NT2/D1 (cell line): ENCODE measurements around the gene ASRGL1.

Source experiments
- DNase-seq: peaks from one replicate; pipeline ENCODE4 v3.0.0-alpha.2; 2011; ENCODE audit warnings: low read depth, low spot score
- H3K27me3 ChIP-seq: 2 replicates; pipeline ENCODE4 v1.6.0; 2011; ENCODE audit warnings: mild to moderate bottlenecking; ENCODE audit not compliant: insufficient read length, insufficient read depth
- H3K36me3 ChIP-seq: 2 replicates; pipeline ENCODE4 v1.6.1; 2011; ENCODE audit warnings: mild to moderate bottlenecking, low read length, mixed read lengths; ENCODE audit not compliant: insufficient read depth, insufficient read length
- H3K4me1 ChIP-seq: 2 replicates; pipeline ENCODE4 v1.5.1; 2011; ENCODE audit not compliant: insufficient read depth, insufficient read length
- H3K4me3 ChIP-seq: 2 replicates; pipeline ENCODE4 v1.5.1; 2011; ENCODE audit warnings: low read depth; ENCODE audit not compliant: insufficient read length
- H3K9ac ChIP-seq: 2 replicates; pipeline ENCODE4 v1.6.0; 2011; ENCODE audit warnings: low read depth; ENCODE audit not compliant: insufficient read length
- H3K9me3 ChIP-seq: 2 replicates; pipeline ENCODE4 v1.5.1; 2011; ENCODE audit warnings: mild to moderate bottlenecking, low read length; ENCODE audit not compliant: insufficient read depth
- SUZ12 ChIP-seq: IDR thresholded peaks from 2 replicates; pipeline ENCODE4 v1.6.1; 2011; ENCODE audit not compliant: insufficient read length, insufficient read depth; ENCODE audit errors: extremely low read depth
- YY1 ChIP-seq: IDR thresholded peaks from 2 replicates; pipeline ENCODE4 v1.6.1; 2011; ENCODE audit not compliant: insufficient read length, insufficient read depth
- ZNF274 ChIP-seq: IDR thresholded peaks from 2 replicates; pipeline ENCODE4 v1.6.1; 2011; ENCODE audit warnings: mild to moderate bottlenecking, low read depth, low read length

ASRGL1 gene

DNA sequence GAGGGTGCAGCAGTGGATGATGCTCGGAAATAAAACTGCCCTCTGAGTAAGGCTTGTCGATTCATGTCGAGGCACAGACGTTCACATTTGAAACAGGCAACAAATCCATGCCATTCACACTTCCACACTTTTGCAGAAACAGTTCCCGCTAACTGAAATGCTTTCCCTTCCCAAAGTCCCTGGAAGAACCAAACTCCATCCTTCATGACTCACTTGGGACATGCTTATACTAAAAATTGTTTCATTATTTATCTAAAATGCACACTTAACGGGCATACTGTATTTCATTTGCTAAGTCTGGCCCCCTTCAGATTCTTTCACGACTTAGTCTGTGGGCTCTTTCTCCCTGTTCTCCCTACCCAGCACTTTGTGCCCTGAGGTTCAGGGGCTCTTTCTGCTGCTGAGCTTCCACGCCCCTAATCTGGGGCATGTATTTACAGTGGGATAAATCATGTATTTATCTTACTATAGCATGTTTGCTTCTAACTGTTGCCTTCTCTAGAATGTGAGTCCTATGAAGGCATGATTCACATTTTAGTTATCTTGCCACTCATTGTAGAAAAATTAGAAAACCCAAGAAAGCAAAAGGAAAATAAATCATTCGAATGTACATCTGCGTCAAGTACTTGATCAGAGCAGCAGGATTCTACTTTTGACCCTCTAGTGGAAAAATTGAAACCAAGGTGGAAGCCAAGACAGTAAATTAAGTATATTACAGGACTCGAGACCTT is 94.1 kb downstream of the ASRGL1 start:
- no peaks in the 10 kb centered on the region for H3K36me3 ChIP-seq
- DNase-seq = no peak
- no peak overlapping the region for H3K9ac ChIP-seq
- no peaks in the 10 kb centered on the region for H3K9me3 ChIP-seq
- no peak for TF ChIP-seq YY1
- TF ChIP-seq ZNF274 = no peak
- TF ChIP-seq SUZ12 = no peak
- no peak overlapping the region for H3K4me3 ChIP-seq
- H3K27me3 ChIP-seq = no peaks in the 10 kb centered on the region
- H3K4me1 ChIP-seq = peaks cover 4% of the 10 kb centered on the region

GRCh38 chr11:62432695-62433094 is 95.4 kb downstream of the ASRGL1 start:
- Histone ChIP-seq H3K9ac (no peak overlapping the region), H3K4me3 (no peak overlapping the region), H3K9me3 (no peaks in the 10 kb centered on the region), H3K27me3 (no peaks in the 10 kb centered on the region), H3K4me1 (peaks cover 4% of the 10 kb centered on the region), H3K36me3 (no peaks in the 10 kb centered on the region)
- DNase-seq = no peak
- no peak for TF ChIP-seq YY1

- Histone ChIP-seq H3K27me3 (no peaks in the 10 kb centered on the region), H3K9ac (no peak overlapping the region), H3K9me3 (no peaks in the 10 kb centered on the region), H3K36me3 (no peaks in the 10 kb centered on the region), H3K4me1 (peaks cover 4% of the 10 kb centered on the region), H3K4me3 (no peak overlapping the region)
- DNase-seq = no peak
- TF ChIP-seq SUZ12 (no peak), ZNF274 (no peak), YY1 (no peak)
These were observed 96.1 kb downstream of the ASRGL1 start for GRCh38 chr11:62433141-62433903.

DNA sequence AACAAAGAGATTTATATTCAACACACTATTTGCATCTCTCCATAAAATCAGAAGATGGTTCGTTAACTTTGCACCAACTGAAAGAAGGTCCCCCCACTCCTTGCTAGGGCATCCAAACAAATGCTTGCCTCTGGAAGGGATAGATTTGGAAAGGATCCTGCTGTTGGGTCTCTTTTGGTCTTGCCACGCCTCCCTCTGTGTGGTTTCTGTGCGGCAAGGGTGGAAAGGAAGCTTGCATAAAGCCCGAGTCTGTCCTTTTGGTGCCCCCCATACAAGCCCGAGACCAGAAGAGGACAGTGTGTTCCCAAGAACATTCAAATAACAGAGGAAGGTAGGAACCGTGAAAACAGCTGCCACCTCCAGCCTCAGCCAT is 96.6 kb downstream of the ASRGL1 start:
- TF ChIP-seq SUZ12 (no peak), YY1 (no peak), ZNF274 (no peak)
- Histone ChIP-seq H3K27me3 (no peaks in the 10 kb centered on the region), H3K4me3 (no peak overlapping the region), H3K36me3 (no peaks in the 10 kb centered on the region), H3K9ac (no peak overlapping the region), H3K4me1 (peaks cover 4% of the 10 kb centered on the region), H3K9me3 (no peaks in the 10 kb centered on the region)
- DNase-seq = no peak

- no peak for DNase-seq
- Histone ChIP-seq H3K4me1 (peaks cover 6% of the 10 kb centered on the region), H3K9me3 (no peaks in the 10 kb centered on the region), H3K4me3 (no peak overlapping the region), H3K9ac (no peak overlapping the region), H3K27me3 (no peaks in the 10 kb centered on the region), H3K36me3 (no peaks in the 10 kb centered on the region)
- TF ChIP-seq ZNF274 (no peak), SUZ12 (no peak), YY1 (no peak)
These were observed 98.8 kb downstream of the ASRGL1 start for GRCh38 chr11:62435846-62436660.

DNA sequence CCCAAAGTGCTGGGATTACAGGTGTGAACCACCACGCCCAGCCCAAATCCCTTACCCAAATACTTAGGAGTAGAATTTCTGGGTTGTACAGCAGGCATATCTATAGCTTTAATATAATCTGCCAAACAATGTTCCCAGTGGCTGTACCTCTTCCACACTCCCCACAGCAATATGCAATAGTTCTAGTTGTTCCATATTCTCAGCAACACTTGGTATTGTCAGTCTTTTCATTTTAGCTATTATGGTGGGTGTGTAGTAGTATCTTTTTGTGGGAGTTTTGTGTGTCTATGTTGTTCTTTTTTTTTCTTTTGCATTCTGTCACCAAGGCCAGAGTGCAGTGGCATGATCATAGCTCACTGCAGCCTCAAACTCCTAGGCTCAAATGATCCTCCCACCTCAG is 100.4 kb downstream of the ASRGL1 start:
- H3K27me3 ChIP-seq = no peaks in the 10 kb centered on the region
- H3K4me1 ChIP-seq = peaks cover 6% of the 10 kb centered on the region

GRCh38 chr11:62438641-62439040 is 101.4 kb downstream of the ASRGL1 start:
- H3K27me3 ChIP-seq = no peaks in the 10 kb centered on the region
- no peak for TF ChIP-seq SUZ12
- no peak for TF ChIP-seq YY1
- no peak for TF ChIP-seq ZNF274
- no peak overlapping the region for H3K9ac ChIP-seq
- H3K36me3 ChIP-seq = no peaks in the 10 kb centered on the region
- peaks cover 6% of the 10 kb centered on the region for H3K4me1 ChIP-seq
- no peak for DNase-seq
- no peaks in the 10 kb centered on the region for H3K9me3 ChIP-seq
- H3K4me3 ChIP-seq = no peak overlapping the region

More for the DNA sequence above, 100.4 kb downstream of the ASRGL1 start:
- no peak for TF ChIP-seq YY1
- TF ChIP-seq ZNF274 = no peak
- no peak for TF ChIP-seq SUZ12
- no peak overlapping the region for H3K4me3 ChIP-seq
- no peaks in the 10 kb centered on the region for H3K36me3 ChIP-seq
- no peak overlapping the region for H3K9ac ChIP-seq
- no peaks in the 10 kb centered on the region for H3K9me3 ChIP-seq
- no peak for DNase-seq
